HL-60 (cell line): ENCODE results near the gene DOCK1.

ENCODE experiments used
- CTCF ChIP-seq: IDR thresholded peaks from one replicate; pipeline ENCODE4 v1.5.1; 2011; ENCODE audit warnings: low read length, control low read depth, inconsistent platforms; ENCODE audit not compliant: insufficient read depth
- GABPA ChIP-seq: IDR thresholded peaks from 2 replicates; pipeline ENCODE4 v1.6.1; 2012; ENCODE audit warnings: low read depth
- POLR2AphosphoS5 ChIP-seq: IDR thresholded peaks from 2 replicates; pipeline ENCODE4 v1.6.1; 2012; ENCODE audit warnings: low read depth

DNA sequence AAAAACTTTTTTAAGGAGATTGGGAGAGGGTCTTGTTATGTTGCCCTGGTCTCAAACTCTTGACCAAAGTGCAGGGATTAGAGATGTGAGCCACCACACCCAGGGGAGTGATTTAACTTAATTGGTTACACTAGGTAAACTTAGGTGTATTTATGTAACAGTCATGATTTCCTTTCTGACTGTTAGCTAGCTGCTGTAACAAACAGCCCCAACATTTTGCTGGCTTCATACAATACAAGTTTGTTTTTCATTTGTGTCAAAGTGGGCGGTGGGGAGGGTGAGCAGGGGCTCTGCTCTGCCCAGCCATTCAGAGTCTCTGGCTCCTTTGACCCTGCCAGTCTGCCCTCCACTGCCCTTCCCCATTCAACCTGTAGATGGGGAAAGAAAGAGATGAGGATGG, 9.3 kb downstream of the DOCK1 start:
- TF ChIP-seq CTCF = no peak
- no peak for TF ChIP-seq GABPA
- no peak for TF ChIP-seq POLR2AphosphoS5
